Stimulated activated CD8-positive, alpha-beta memory T cell treated with anti-CD3 and anti-CD28 coated beads, Interleukin-7, amount 100 ng/mL, for 24 hours (primary cell): Measurements from ENCODE around the gene ZNF469.

ENCODE experiments used
- DNase-seq: peaks from one replicate; pipeline ENCODE4 v3.0.0-alpha.2; 2020; ENCODE audit warnings: low read depth

The ZNF469 gene, protein sequence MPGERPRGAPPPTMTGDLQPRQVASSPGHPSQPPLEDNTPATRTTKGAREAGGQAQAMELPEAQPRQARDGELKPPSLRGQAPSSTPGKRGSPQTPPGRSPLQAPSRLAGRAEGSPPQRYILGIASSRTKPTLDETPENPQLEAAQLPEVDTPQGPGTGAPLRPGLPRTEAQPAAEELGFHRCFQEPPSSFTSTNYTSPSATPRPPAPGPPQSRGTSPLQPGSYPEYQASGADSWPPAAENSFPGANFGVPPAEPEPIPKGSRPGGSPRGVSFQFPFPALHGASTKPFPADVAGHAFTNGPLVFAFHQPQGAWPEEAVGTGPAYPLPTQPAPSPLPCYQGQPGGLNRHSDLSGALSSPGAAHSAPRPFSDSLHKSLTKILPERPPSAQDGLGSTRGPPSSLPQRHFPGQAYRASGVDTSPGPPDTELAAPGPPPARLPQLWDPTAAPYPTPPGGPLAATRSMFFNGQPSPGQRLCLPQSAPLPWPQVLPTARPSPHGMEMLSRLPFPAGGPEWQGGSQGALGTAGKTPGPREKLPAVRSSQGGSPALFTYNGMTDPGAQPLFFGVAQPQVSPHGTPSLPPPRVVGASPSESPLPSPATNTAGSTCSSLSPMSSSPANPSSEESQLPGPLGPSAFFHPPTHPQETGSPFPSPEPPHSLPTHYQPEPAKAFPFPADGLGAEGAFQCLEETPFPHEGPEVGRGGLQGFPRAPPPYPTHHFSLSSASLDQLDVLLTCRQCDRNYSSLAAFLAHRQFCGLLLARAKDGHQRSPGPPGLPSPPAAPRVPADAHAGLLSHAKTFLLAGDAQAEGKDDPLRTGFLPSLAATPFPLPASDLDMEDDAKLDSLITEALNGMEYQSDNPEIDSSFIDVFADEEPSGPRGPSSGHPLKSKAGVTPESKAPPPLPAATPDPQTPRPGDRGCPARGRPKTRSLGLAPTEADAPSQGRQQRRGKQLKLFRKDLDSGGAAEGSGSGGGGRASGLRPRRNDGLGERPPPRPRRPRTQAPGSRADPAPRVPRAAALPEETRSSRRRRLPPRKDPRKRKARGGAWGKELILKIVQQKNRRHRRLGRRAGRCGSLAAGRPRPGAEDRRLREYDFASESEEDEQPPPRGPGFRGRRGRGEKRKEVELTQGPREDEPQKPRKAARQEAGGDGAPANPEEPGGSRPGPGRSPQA (N-terminal part only)

DNA sequence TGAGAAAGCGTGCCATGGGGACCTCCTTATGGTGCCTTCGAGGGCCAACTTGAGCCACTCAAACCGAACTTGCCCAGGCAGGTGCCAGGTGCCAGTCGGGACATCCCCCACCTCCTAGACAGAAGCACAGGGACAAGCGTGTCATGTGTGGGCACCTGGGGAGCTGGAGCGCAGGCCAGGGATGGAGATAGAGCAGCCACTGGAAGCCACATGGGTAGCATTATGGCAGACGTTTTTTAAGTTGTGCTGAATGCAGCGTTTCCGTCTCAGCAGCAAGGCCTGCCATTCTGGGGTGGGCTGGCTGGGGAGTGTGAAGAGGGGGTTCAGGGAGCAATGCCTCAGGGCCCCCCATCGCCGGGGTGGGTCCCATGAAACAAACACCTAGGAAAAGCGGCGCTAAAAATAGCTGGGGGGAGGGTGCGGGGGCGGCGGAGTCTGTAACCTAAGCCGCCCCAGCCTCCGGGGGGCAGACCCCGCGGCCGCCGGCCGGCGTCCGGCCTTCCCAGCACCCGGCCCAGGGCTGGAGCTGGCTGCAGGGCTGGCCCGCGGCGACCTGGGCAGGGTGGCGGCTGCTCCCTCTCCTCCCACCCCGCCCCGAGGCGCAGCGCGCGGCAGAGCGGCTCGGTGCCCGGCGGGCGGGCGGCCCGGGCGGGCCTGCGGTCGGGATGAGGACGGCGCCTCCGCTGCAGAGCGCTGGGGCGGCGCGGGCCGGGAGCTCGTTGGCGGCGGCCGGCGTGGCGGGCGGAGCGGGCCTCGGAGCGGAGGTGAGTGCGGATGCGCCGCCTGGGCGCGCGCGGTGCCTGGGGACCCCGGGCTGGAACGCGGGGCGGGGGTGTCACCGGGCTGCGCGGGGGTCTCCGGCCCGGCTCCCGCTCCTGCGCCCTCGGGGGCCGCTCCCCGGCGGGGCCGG, at the start of gene ZNF469:
ZNF469 (plus strand) TSS at position 469 of the 910 bp plus-strand sequence. CDS start 44,512 bp downstream, outside the sequence.
- DNase-seq, result no peak

DNA sequence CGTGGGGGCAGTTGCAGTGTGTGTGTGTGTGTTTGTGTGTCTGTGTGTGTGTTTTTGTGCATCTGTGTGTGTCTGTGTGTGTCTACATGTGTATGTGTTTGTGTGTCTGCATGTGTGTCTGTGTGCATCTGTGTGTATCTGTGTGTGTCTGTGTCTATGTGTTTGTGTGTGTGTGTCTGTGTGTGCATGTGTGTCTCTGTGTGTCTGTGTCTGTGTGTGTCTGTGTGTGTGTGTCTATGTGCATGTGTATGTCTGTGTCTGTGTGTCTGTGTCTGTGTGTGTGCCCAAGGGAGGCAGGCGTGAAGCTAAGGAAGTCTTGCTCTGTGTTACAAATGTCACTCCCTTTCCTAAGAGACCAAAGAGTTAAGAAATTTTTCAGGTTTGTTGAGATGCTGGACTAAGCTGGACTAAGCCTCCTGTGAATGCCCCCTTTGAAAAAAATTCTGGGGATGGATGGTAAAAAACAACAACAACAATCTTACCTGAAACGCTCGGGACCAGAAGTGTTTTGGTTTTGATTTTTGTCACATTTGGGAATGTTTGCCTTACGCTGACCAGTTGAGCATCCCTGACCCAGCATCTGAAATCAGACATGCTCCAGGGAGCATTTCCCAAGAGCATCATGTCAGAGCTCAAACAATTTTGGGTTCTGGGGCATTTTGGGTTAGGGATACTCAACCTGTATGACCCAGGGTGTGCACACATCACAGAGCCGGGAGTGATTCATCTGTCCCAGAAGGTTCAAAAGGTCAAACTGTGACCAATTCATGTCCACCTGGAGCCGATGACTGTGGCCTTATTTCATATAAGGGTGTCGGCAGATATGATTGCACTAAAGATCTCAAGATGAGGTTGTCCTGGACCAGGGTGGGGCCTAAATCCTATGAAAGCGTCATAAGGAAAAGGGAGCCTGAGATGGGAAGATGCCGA, 48.6 kb upstream of the ZNF469 start:
- no peak for DNase-seq

DNA sequence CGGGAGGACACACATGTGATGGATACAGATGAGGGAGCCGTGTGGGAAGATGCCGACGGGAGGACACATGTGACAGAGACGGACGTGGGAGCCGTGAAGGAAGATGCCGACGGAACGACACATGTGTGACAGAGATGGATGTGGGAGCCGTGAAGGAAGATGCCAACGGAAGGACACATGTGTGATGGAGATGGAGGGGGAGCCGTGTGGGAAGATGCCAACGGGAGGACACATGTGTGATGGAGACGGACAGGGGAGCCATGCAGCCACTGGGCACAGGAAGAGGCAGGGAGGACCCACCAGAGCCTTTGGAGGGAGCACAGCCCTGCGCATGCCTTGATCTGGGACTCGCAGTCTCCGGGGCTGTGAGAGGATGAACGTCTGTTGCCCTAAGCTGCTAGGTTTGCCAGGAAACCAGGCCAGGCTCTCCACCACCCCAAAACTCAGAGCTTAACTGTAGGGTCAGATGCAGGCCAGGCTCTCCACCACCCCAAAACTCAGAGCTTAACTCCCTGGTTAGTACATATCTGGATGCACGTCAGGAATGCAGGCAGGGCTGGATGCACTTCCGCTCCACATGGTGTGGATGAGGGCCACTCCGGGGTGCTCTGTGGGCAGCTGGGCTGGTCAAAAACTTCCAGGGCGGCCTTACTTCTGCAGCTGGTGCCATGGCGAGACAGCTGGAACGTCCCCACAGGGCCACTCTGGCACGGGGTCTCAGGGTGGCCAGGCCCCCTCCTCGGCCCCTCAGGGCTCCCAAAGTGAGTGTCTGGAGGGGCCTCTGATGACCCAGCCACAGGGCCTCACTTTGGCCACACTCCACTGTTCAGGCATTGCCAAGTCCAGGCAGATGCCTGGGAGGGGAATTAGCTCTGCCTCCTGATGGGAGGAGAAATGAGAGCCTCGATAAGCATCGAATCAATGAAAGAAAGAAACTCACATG, 47.7 kb upstream of the ZNF469 start:
- no peak for DNase-seq

DNA sequence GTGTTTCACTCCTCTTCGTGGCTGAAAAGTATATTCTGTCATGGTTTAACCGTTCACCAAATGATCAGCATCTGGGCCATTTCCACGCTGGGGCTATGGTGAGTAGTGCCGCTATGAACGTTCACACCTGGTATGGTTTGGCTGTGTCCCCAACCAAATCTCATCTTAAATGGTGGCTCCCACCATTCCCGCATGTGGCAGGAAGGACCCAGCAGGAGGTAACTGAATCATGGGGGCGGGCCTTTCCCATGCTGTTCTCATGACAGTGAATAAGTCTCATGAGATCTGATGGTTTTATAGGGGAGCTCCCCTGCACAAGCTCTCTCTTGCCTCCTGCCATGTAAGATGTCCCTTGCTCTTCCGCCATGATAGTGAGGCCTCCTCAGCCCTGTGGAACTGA, 45.7 kb upstream of the ZNF469 start:
- no peak for DNase-seq

DNA sequence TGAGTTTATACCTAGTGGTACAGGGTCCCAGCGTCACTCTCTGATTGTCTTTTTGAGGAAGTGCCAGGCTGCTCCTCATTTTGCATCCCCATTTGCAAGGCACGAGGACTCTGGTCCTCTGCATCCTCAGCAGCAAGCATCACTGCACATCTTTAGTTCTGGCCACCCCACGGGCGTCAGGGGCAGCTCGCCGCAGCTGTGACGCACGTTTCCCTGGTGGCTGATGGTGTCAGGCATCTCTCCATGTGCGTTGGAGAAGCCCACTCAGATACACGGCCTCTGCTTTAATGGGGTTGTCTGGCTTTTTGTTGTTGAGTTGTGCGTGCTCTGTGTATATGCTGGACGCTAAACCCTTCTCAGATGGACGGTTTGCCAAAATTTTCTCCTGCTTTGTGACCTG, 45.2 kb upstream of the ZNF469 start:
- no peak for DNase-seq

DNA sequence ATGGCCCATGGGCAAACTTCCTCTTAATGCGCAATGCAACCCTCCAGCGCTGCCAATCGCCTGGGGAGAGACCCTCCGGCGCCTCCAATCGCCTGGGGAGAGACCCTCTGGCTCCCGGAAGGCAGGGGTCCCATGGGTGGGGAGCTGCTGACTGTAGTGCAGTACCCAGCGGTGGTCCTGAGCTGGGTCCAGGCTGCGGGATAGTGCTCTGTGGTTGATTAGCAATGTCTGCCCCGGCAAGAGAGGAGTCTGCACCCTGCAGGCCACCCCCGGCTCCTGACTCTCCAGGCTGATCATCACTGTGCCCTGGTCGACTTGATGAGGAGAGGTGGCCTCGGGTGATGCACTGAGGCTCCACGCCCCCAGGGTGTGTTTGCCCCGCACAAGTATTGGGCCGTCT, 44.6 kb upstream of the ZNF469 start:
- no peak for DNase-seq

DNA sequence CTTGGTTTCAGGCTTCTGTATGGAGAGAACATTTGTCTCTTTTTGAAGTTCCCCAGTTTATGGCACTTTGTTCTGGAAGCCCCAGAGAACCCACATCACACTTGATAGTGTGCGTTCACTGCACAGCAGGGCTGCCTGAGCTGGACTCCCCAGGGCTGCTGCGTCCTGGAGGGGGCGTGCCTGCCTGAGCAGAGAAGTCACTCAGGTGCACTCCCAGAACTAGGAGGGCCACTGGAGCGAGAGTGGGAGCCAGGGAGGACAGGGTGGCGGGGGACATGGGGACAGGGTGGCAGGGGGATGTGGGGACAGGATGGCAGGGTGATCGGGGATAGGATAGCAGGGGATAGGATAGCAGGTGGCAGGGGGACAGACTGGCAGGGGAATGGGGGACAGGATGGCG, 43.9 kb upstream of the ZNF469 start:
- no peak for DNase-seq

DNA sequence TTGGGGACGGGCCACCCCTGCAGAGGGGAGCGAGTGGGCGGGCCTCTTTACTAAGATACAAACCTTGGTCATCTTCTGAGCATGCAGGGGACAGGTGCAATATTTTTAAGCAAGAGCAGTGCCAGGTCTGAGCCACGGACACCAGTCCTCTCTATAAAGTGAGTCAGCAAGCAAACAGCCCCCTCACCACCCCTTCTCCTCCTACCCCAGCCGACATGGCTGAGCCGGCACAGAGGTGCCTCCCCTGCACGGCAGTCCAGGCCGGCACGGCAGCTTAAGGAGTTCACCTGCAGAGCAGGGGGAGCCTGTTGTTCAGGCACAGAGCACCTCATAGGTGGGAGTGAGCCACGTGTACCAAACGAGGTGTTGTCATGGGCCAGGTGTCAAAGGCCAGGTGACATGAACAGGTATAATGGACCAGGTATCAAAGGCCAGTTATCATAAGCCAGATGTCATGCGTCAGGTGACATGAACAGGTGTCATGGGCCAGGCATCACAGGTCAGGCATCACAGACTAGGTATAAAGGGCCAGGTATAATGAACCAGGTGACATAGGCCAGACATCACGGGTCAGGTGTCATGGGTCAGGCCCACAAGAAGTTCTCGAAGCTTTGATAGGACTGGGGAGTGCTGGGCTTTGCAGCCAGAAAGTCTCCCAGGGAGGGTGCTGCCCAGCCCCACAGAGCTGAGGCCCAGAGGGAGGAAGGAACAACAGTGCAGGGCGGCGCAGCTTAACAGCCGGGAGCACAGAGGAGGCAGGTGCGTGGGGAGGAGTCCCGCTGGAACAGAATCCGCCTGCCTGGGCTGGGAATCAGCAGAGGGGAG, 42.6 kb upstream of the ZNF469 start:
- no peak for DNase-seq

DNA sequence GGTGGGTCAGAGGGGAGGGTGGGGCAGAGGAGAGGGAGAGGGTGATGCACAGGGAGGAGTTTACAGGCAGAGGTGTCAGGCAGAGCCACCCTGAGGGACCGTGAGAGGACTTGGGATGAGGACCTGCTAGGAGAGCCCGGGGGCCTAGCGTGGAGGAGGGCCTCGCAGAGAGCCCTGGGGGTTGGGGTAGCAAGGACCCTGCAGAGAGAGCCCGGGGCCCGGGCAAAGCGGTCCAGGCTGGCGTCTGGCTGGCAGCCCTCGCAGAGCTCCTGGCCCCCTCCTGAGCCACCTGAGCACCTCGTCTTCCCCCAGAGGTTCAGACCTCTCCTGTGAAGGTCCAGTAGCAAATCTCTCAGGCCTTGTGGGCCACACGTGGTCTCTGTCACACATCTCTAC, 42.0 kb upstream of the ZNF469 start:
- DNase-seq, result no peak

DNA sequence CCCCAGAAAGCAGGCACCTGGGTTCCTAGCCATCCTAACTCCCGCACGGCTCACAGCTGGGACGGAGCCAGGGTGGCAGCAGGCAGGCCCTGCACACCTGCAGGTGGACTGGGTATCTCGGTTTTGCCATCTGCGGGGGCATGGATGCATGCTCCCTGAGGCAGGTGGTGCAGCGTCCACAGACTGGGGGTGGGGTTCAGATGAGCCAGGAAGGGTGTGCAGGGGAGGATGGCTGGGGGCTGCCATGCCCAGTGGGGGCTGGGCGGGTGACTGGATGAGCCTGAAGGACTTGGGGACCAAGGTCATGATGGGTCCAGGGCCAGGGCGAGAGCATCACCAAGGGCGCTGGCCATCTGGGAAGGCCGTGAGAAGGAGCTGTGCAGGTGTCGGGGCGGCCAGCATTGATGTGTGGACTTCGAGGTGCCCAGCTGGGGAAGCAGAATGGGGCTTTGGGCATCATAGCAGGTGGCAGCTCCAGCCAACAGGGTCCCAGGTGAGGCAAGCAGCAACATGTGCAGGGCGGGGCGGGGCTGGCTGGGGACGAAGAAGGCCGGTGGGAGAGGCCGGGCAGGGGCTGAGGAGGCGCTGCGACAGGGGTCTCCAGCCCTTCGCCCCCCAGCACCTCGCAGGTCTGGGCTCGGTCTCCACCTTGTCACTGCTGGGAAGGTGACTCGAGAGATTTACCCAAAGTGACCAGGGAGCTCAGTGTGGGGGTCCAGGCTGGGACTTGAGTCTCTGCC, 41.0 kb upstream of the ZNF469 start:
- DNase-seq, result no peak

DNA sequence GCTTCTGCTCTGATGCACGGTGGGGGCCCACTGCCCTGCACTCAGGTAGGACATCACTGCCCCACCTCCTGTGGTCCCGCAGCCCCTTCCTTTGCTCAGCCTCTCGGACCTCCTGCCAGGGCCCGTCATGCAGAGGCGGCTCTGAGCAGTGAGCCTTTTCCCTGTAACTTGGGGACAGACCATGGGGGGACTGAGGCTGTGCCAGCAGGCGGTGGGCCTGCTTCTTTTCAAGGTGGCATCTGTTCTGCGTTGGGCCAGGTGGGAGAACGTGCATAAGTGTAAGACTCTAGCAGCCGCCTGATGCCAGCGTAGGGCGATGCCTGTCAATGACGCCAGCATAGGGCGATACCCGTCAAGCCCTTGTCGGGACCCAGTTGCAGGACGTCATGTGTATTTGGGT, 40.3 kb upstream of the ZNF469 start:
- no peak for DNase-seq

DNA sequence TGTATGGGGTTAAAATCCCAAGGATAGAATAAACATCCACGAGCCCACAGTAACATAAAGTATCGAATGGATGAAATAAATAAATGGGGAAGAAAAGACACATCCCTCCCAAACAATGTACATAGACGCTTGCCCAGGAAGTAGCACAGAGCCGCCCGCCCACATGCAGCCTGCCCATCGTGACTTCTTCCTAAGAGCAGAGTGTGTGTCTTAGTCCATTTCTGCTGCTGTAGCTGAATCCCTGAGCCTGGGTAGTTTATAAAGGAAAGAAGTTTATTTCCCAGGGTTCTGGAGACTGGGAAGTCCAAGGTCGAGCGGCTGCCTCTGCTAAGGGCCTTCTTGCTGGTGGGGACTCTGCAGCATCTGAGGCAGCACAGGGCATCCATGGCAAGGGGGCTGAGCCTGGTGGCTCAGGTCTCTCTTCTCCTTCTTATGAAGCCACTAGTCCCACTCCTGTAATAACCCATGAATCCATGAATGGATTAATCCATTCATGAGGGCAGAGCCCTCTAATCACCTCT, 39.4 kb upstream of the ZNF469 start:
- DNase-seq, result no peak

DNA sequence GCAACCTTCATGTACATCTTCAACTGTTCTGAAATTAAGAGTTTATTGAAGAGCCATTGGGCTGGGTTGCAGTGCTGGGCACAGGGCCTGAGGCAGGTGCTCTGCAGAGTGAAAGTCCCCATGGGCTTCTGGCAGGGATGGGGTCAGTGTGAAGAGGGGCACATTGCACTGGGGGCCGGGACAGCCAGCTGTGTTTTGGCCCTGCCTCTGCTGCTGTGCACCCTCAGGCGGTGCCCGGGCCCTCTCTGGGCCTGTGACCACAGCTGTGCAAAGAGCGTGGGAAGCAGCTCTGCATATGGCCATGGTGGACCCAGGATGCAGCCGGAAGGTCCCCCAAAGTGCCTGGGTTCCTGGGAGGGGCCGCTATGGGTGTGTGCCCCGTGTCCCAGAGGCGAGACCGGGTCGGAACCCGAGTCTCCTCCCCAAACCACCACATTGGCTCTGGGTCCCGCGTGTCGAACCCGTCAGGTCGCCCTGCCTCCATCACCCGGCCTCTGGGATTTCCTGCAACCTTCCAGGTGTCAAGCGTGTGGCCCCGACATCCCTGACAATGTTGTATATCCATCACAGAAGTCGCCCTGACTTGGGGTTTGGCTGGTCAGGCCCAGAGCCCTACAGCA, 38.2 kb upstream of the ZNF469 start:
- DNase-seq, result no peak

DNA sequence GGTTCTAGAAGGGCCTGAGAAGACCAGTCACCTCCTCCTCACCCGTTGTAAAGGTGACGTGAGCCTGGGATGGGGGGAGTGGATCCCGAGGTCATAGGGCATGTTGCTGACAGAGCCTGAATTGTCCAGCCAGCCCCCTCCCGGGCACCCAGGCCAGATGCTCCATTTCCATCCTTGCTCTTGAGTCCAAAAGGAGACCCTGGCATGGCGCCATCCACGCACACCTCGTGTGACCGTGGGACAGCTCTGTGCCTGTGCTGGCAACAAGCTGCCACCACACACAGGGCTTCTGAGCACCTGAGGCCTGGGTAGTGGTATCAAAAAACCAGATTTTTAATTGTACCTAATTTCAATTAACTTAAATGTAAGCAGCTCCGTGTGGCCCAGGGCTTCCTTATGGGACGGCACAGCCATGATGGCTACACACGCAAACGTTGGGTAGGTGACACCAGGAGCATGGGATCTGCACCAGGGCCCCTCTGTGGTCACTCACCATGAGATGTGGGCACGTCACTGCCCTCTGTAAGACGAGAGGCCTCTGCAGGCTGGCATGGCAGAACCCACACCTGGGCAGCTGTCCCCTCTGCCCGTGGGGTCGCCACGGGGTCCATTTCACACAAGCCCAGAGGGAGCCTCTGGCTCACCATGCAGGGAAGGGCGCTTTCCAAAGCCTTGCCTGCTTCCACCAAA, 37.6 kb upstream of the ZNF469 start:
- no peak for DNase-seq

DNA sequence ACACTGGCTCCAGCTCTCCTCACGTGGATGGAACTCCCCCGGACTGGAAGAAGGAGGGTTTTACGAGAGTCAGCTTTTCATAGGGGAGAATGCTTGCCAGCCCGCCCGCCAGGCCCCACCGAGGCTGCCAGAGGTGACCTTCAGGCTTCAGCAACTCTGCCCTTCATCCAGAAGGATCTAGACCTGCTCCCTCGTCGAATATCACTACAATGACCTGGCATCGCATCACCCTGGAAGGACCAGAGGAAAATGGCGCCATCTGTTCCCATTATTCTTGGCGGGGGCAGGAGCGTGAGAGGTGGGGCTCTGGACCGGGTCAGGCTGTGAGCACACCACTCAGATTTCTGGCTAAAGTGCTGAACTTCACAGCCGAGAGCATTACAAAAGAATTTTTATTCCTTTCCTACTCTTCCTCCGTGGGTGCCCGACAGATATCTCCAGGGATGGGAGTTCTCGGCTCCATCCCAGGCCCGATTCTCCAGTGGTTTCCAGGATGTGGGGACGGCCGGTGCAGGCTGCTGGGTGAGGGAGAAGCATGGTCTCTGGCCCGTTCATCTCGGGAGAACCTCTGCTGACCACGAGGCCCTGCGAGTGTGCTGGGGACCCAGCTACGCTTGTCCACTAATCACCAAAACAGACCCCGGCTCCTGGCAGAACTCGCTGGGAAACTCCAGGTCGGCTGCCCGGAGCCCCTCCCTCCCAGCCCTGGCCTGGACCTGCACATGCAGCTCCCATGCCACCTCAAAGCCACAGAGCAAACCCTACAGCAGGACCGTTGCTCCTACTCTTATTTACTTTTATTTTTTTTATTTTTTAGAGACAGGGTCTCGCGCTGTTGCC, 36.8 kb upstream of the ZNF469 start:
- DNase-seq, result no peak
